NCI-H510A treated with DMSO at 0.1 percent for 48 hours (cell line): Measurements from ENCODE around the gene ZNF32.
A peak's percentile ranks its signal among the peaks of the same experiment; 100 is the strongest.

Experiments used
- DNase-seq: peaks from one replicate; lab custom pipeline; 2025; lab: John Stamatoyannopoulos, UW

Gene ZNF32

DNA sequence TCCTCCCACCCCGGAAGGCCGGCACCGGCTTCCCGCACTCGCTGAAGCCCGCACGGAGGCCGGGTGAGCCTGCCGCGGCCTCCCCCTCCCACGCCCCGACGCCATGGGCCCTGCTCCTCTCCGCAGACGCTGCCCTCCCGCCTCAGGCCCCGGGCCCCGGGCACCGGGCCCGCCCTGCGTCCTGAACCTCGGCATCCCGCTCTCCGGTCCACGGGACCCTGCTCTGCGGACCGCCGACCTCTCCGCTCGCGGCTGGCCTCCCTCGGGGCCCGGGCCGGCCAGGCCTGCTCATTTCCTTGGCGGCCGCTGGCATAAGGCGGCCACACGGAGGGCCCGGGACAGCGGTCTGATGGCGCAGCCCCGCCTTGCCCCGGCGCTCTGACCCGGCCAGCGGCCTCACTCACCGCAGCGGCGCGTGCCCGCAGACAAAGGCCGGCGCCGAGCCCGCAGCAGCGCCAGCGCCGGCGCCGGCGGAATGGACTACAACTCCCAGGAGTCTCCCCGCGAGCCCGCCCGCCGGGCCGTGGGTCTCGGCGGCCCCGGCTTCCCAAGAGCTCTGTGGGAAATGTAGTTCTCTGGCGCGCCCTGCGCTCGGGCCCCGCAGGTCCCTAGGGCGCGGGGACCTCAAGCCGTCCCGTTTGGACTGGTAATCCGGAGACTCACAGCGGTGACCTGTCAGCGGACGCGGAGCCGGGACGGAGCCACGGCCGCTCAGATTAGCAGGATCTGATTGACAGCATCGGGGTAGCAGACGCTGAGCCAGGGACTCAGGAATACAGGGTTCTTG, at the start of gene ZNF32:
TSS of gene ZNF32 (minus strand) at position 484 of the 787 bp plus-strand sequence. CDS start 2,748 bp downstream, outside the sequence.
- DNase-seq, result peak; percentile 52

DNA sequence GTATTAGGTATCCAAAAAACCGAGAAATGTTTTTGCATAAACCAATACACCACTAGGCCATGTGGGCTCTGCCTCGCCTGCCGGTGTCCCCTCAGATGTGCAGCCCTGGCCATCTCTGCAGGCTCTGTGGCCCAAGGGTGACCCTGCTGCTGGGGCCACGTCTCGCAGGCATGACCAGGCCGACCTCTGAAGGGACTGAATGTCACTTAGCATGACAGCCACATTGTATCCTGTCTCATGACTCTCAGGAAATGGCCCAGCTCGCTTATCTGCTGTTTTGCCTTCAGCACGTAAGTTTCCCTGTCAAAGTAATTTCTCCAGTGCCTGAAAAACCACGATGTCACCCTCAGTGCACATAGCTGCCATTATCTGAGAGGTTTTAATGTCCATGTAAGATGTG, 49.5 kb upstream of the ZNF32 start:
- DNase-seq, result no peak

DNA sequence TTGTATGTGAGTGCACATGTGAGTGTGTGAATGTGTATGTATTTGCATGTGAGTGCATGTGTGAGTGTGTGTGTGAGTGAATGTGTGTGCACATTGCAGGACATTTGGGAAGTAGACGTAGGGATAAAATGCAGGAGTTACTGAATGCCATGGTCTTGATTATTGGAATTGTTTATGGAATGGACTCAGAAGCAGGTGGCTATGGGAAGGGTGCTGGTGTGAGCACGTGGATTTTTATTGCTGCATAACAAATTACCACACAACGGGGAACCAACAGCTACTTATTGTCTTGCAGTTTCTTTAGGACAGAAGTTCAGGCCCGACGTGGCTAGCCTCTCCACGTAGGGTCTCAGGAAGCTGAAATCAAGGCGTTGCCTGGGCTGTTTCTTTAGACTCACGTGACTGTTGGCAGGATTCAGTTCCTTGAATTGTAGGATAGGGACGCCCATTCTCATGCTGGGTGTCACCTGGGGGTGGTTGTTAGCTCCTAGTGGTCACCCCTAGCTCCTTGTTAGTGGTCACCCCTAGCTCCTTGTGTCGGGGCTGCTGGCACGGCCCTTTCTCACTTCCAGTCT, 48.3 kb upstream of the ZNF32 start:
- no peak for DNase-seq

DNA sequence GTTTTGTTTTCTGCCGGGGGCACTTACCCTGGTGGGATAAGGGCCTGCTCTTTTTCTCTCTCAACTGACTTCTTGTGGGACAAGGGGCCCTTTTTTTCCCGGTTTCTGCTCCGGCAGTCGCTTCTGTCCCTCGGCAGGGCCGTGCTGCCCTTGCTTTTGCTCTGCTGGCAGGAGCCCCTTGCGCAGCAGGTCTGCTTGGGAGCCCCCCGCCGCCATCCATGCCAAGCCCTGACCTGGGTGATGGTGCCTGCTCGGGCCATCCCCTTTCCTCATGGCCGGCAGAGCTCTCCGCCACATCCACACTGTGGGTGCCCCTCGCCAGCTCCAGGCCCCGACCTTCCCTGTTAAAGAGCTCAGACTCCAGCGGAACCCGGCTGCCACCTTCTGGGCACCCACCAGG, 47.0 kb upstream of the ZNF32 start:
- no peak for DNase-seq

GRCh38 chr10:43695321-43695720, 46.6 kb upstream of the ZNF32 start:
- DNase-seq, result no peak

DNA sequence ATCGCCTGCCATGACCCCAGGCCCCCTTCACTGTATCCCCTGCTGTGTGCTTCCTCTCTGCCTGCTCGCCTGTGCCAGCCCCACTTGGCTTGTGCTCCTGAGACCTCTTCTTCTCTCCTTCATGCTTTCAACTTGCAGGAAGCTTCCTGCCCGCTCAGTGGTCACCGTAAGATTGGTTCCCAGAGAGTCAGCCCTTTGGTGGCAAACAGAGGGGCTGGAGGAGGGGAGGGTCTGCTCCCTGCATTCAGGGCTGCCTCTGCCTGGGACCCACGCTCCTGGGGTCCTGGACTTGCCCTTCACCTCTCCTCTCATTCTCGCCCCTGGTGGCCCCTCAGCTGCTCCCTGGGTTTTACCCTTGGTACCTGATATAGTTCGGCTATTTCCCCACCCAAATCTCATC, 45.8 kb upstream of the ZNF32 start:
- no peak for DNase-seq

DNA sequence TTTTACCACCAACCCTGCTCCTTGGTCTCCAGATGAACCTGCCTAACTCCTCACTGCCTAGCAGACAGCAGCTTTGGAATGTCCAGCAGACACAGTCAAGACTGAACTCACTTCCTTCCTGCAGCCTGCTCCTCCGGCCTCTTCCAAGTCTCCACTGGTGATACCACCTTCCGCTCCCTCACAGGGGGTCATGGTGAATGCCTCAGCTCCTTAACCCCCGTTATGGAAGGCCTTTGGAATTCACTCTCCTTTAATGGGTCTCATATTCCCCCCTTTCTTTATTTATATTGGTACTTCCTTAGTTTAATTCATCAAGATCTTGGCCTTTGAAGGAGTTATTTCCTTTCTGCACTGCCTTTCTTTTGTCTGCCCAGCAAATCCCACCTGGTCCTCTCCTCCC, 44.9 kb upstream of the ZNF32 start:
- DNase-seq, result no peak

GRCh38 chr10:43692051-43692825, 43.6 kb upstream of the ZNF32 start:
- DNase-seq, result no peak

DNA sequence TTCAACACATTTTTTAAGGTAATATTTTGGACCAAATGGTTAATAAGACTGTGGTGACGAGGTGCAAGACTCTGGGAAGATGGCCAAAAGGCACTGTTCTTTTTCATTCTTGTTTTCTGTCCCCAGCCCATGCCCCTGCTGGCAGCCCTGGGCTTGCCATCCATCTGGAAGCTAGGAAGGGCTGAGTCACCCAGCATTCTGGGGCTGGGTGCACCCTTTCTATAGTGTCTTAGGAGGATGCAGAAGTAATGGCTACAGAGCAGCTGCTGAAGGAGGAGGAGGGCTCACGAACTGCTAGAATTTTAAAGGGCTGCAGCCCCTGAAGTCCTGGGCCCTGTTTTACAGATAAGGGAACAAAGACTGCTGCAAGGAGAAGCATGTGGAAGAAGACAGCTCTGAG, 42.8 kb upstream of the ZNF32 start:
- no peak for DNase-seq

DNA sequence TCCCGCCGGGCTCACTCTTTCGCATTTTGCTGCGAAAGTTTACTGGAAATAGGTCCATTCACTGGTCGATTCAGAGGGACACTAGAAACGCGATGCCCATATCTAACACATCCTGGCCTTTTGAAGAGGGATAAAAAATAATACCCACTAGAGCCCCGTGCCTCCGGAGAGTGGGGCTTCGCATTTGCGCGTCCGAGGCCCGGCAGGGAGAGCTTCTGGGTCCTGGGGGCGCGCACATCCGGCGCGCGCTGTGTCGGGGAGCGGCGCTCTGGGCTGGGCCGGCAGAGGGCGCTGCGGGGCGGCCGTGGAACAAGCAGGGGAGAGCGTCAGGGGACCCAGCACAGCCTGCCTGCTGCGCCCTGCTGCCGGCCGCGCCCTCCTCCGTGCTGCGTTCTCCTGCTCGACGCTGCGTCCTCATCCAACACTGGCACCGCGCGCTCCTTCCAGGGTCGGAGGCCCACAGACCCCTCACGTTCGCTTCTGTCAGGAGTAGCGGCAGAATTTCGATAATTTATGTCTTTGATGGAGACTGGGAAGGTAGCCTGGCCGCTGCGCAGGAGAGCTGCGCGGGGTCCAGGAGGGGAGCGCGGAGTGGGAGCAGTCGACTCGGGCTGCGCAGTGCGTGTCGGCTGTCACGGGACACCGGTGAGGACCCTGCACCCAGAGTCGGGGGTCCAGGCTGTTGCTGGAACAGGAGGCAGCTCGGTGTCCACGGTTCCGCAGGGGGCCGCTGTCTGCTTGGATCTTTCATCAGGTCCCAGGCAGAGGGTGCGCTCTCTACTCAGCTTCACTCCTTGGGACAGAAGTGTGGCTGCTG, 41.5 kb upstream of the ZNF32 start:
- DNase-seq, result peak; percentile 37

DNA sequence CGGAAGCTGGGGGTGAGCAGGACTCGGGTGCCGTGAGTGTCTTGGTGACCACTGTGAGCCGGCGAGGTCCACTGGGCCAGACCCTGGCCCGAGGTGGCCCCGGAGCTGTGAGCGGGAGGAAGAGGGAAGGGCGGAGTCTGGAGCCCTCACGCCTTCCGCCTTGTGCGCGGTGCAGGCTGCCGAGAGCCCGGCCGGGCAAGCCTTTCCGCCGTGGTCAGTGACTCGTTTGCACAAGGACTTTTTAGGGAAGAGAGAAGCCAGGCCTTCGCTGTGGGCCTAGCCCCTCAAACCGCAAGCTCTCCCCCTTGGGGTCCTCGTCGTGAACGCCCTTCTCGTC, 40.9 kb upstream of the ZNF32 start:
- no peak for DNase-seq

DNA sequence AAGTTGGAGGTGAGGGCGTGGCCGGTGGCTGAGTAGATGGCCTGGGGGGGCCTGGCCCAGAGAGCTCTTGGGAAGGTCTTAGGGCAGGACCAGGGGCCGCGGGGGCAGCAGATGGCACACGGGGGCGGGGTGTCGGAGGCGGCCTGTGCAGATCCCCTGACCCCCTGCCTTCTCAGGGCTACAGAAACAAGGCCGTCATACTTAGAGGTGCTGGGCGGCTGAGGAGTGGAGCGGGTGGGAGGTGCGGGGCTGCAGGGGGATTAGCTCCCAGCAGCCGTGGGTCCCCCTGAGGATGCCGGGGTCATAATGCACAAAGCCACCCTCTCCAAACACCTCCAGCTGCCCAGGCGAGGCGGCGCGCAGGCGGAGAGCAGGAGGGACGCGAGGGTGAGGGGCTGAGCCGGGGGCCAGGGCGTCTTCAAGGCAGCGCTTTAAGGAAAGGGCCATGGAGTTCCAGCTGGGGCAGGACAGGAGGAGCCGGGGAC, 40.4 kb upstream of the ZNF32 start:
- DNase-seq, result no peak

DNA sequence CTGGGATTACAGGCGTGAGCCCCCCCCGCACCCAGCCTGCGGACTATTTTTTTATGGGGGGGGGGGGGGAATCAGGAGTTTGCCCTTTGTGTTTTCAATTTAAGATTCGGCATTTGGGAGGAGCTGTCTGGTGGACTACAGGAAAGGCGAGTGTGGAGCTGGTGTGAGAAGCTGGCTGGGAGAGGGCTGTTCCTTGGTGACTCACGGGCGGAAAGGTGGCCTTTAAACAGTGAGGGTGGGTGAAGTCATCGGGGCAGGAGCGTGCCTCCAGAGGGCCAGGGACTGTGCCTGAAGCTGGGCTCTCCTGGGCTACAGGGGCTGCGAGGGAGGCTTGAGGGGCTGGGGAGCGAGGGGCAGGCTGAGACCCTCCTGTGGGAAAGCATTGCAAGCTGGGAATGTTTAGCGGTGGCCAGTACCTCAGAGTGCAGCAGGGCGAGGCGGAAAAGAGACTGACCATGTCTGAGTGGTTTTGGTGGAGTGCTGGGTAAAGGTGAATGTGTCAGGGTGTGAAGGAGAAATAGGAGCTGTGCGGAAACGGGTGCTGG, 39.7 kb upstream of the ZNF32 start:
- DNase-seq, result no peak

- no peak for DNase-seq
Measured at GRCh38 chr10:43687373-43687772, 38.7 kb upstream of the ZNF32 start.

DNA sequence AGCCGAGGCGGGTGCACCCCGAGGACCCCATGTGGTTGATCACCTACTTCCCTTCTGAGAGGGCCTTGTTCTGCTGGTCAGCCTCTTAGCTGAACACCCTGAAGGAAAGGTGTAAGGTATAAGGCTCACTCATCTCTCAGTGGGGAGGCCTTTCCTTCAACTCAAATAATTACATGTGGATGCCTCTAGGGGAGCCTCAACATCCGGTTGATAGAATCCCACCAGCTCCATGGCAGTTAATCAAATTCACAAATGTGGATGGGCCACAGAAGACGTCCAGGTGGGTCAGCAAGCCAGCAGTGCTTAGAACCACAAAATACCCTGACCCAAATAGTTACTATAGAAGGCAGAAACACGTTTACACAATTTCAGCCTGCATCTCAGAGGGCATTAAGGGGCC, 37.7 kb upstream of the ZNF32 start:
- DNase-seq, result no peak

DNA sequence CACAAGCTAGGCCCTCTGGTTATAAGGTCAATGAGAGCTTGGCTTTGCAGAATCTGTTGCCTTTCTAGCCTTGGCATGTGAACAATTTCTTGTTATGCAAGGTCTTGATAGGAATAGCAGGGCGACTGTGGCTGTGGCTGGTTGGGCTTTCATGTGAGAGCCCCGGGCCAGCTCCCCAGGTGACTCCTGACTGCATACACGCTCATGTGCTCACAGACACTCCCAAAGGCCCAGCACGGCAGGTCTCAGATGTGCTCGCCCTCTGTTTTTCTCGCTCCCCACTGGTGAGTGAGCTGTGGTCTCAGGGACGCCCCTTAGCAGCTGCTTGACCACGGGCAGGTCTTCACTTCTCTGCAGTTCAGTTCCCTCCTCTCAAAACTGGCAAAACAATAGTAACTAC, 37.1 kb upstream of the ZNF32 start:
- DNase-seq, result no peak

- DNase-seq, result no peak
Measured at GRCh38 chr10:43684292-43684559, 35.5 kb upstream of the ZNF32 start.

DNA sequence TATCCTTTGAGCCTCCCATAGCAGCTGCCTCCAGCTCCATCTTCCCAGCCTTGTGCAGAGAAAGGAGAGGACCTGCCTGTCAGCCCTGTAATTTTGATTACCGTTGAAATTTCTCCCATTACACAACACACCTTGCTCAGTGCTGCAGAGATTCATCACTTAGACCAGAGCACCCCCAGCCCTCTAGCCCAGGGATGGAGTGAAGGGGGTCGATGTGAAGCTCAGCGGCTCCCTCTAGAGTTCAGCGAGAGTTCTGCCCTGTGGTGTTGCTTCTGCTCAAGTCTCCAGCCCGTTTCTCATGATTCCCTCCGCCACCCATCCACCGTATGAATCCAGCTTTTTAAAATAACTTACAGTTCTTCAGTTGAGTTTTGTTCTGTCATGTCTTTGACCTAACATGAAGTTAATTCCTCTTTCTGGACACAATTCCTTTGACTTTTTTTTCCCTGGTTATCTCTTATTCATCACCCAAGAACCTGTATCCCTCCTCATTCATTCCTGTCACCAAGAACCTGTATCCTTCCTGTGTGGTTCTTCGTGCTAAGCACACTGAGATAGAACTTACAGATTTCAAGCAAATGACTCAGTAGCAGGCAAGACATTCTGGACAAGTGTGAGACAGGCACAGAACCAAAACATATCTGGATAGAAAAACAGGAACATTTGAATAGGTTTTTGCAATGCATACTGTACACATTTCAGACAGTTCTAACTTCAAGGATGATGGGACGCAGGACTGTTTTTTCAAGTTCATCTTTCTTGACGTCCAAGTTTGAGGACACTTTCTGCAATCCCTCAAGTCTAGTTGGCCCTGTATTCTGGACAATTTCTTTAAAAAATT, 35.0 kb upstream of the ZNF32 start:
- DNase-seq, result no peak

GRCh38 chr10:43682956-43683355, 34.3 kb upstream of the ZNF32 start:
- no peak for DNase-seq

DNA sequence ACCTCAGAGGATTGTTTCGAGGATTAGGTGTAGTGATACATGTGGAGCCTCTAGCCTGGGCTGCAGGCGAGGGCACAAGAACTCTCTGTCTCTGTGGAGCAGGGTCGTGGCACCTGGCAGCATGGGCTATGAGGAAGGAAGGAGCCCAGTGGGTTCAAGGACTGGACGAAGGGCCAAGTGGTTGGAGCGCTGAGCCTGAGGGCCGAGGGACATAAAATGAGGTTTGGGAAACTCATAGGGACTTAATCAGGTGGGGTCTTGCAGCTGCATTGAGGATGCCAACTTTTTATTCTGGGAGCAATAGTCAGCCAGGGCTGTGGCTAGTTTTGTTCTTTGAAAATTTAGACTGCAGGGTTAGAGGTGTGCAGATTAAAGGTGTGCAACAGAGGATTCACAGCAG, 33.0 kb upstream of the ZNF32 start:
- DNase-seq, result no peak

DNA sequence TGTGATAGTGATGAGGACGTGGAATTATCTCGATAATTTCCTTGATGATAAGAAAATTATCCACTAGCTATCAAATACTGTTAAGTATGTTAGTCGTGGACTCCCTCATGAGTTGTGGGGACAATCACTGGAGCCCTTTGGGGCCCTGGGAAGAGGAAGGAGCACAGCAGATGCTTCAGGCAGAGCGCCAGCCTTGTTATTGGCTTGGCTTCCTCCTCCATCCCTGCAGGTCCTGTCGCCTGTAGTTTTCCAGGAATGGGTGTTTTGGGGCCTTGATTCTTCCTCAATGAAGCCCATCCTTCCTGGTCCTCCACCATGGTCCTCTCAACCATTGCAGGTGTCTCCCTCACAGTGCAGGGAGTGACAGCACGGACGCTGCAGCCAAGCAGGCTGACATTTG, 32.5 kb upstream of the ZNF32 start:
- no peak for DNase-seq
